Choroid plexus epithelial cell (primary cell): Measurements from ENCODE around the gene CMSS1.
A peak's percentile ranks its signal among the peaks of the same experiment; 100 is the strongest.

Experiments
- DNase-seq: peaks from one replicate; pipeline ENCODE4 v3.0.0-alpha.2; 2010; ENCODE audit warnings: low read depth
- H3K4me3 ChIP-seq: 2 replicates; pipeline ENCODE4 v1.5.1; 2011; ENCODE audit warnings: low read depth, mild to moderate bottlenecking, control low read depth, low read length, moderate library complexity
- TF ChIP-seq, protein P1 (sequence below): conservative IDR thresholded peaks from 2 replicates; pipeline ENCODE4 v1.5.1; 2011; ENCODE audit warnings: low read depth, mild to moderate bottlenecking, control low read depth, inconsistent platforms, low read length, moderate library complexity

The CMSS1 gene

DNA sequence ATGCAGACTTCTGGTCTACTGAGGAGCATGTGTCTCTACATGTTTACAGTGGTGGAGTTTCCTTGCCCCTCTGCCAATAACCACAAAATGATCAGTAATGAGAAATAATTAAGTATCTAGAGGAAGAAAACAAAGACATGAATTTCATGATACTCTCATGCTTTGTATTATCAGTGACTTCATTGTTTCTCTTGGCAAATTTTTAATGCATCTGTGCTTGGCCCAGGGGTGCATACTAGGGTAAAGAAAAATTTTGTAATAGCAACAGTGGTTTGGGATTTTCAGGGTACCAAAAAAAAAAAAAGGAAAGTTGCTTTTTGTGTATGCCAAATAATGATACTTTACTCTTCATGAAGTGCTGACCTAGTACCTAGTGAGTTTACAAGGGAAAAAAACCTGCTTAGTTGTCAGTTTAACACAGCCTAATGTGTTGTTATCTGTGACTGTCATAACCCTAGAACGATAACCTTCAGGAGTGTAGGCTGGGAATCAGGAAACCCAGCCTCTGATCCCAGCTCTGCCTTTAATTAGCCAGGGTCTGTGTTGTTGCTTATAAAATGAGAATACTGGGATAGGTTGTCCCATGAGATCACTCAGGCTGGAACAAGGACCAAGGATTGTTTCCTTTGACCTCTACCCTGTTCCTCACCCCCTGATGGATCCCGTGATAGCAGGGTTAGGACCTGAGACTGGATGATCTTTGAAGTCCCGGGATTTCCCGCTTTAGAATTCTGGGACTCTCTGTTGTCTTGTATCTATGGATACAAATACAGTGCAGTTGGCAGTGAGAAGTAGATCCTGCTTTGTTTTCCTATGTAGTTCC lies 117.5 kb downstream of the CMSS1 start:
- no peak overlapping the region for H3K4me3 ChIP-seq
- TF ChIP-seq, protein P1, sequence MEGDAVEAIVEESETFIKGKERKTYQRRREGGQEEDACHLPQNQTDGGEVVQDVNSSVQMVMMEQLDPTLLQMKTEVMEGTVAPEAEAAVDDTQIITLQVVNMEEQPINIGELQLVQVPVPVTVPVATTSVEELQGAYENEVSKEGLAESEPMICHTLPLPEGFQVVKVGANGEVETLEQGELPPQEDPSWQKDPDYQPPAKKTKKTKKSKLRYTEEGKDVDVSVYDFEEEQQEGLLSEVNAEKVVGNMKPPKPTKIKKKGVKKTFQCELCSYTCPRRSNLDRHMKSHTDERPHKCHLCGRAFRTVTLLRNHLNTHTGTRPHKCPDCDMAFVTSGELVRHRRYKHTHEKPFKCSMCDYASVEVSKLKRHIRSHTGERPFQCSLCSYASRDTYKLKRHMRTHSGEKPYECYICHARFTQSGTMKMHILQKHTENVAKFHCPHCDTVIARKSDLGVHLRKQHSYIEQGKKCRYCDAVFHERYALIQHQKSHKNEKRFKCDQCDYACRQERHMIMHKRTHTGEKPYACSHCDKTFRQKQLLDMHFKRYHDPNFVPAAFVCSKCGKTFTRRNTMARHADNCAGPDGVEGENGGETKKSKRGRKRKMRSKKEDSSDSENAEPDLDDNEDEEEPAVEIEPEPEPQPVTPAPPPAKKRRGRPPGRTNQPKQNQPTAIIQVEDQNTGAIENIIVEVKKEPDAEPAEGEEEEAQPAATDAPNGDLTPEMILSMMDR, result no peak
- DNase-seq, result peak; percentile 58

DNA sequence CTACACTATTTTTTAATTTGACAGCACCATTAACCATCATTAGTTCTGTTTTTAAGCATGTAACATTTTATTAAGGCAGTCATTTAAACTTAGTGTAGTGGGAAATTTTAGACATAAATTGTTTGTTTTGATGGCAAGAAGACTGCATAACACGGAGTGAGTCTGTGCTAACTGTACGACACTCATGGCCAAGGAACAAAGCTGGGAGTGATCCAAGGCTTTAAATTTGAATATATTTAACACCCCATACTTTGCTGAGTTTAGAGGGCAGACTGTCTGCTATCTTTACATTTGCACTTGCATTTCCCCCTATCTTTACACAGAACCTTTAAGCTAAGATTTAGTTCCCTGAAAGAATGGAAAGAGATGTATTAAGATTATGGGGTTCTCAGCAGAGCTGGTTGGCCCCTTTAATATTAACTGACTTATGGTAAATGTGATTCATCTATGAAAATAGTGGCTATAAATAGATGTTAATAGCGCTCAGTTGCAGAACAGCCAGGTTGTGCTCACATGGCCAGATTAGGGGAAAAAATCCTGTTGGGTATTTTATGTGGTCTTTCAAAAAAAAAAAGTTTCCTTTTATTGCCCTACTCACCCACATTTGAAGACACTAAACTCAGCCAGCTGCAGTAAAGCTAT lies 120.7 kb downstream of the CMSS1 start:
- no peak overlapping the region for H3K4me3 ChIP-seq
- DNase-seq, result peak; percentile 75
- TF ChIP-seq, protein P1, result no peak

DNA sequence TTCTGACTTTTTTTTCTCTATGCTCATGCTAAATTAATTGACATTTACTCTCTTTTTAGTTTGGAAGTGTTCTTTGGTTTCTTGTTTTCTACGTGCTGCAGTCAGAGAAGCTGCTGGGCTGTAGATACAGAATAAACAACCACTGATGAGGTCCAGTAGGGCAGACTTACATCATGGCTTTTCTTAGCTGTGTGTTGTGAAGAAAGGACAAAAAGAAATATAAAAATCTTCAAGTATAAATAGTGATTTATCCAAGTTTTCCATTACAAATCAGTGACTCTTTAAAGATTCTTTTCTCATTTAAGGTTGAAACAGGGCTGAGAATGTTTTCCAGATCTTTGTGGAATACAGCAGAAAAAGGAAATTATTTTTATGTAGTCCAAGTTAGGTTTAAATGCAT lies 122.2 kb downstream of the CMSS1 start:
- no peak overlapping the region for H3K4me3 ChIP-seq
- TF ChIP-seq, protein P1, result no peak
- DNase-seq, result peak; percentile 58

DNA sequence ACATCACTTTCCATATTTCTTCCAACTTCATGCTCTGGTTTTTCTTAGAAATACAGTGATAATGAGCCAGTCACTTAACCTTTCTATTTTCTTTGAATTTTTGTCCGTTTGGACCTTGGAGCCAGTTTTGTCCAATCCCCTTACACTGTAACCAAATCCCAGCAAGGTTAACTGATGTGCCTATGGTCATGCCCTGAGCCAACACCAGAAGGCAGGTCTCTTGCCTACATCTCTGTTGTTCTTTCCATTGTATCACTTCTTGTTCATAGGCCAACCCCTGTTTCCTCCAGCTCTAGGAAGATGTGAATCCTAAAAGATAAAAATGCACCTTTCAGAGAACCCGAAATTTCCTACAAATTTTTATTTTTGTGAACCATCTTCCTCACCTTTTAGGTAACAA lies 122.7 kb downstream of the CMSS1 start:
- H3K4me3 ChIP-seq, result no peak overlapping the region
- TF ChIP-seq, protein P1, result no peak
- DNase-seq, result no peak

DNA sequence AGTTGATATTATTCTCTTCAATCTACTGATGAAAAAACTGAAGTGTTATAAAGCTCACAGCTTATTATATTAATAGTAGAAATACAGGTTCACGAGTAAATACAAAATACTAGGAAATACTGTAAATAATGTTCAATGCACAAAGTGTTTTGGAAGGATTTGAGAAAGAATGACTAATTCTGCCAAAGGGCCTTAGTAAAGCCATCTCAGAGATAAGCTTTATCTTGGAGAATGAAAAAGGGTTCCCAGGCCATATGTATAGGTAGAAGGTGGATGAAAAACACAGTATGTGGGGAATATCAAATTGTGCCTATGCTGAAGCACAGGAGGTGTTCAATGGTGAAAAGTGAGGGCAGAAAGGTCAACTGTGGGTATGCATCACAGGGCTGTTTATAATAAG lies 123.5 kb downstream of the CMSS1 start:
- no peak overlapping the region for H3K4me3 ChIP-seq
- DNase-seq, result no peak
- TF ChIP-seq, protein P1, result no peak

DNA sequence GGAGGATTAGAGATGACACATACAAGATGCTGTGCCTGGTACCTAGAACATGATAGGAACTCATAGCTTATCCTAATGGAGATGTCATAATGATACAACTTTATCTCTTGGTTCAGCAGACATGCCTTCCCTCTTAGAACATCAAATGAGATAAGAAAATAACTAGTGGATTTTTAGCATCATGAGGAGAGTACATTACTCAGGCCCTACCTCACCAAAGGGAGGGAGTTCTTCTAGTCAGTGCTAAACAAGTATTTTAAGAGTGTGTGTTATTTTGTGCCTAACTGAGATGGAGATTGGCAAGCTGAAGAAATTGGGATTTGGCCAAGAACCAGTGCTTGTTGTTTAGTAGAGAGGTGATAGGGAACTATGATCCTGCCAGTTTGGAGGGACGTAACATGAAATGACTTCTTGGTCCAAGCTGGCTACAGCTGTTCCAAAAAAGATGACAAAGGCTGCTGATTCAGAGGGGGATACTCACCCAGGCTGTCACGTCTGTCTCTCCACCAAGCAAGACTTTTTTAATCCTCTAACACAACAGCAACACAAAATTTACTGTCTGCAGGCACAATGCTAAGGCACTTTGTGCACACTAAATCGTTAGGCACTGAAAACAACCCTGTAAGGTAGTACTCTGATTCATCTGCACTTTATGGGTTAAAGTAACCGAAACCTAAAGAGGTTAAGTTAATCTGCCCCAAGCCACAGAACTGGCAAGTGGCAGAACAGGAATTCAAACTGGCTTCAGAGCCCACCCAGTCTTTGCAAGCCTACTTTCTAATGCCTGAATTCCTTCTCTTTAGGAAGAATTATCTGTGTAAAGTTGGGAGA lies 126.5 kb downstream of the CMSS1 start:
- no peak overlapping the region for H3K4me3 ChIP-seq
- TF ChIP-seq, protein P1, result no peak
- peak; percentile 38 for DNase-seq
